ENCODE results near the gene TMEM121B.

DNA sequence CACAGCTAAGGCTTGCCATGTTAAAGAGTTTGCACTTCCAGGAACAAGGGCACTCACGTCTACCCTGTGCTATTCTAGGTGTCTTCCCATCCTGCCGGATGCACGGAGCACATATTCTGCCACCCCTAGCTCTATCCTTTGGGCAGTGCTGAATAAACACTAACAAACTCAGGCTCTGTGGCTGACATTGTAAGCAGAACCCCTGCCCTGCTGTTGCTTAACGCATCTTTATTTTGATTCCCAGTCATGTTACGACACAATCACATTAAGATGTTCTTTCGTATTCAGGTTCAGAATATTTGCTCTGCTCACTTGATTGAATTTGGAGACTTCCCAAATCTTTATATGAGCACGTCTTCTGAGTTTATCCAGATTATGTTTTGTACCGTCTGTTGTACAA lies 41.6 kb upstream of the TMEM121B start:
- TF ChIP-seq, protein P1, sequence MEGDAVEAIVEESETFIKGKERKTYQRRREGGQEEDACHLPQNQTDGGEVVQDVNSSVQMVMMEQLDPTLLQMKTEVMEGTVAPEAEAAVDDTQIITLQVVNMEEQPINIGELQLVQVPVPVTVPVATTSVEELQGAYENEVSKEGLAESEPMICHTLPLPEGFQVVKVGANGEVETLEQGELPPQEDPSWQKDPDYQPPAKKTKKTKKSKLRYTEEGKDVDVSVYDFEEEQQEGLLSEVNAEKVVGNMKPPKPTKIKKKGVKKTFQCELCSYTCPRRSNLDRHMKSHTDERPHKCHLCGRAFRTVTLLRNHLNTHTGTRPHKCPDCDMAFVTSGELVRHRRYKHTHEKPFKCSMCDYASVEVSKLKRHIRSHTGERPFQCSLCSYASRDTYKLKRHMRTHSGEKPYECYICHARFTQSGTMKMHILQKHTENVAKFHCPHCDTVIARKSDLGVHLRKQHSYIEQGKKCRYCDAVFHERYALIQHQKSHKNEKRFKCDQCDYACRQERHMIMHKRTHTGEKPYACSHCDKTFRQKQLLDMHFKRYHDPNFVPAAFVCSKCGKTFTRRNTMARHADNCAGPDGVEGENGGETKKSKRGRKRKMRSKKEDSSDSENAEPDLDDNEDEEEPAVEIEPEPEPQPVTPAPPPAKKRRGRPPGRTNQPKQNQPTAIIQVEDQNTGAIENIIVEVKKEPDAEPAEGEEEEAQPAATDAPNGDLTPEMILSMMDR (IDR thresholded peaks at IDR 0.05): no peak
- TF ChIP-seq POLR2A (IDR thresholded peaks at IDR 0.05): no peak

Data from right lobe of liver (tissue), 4 donors.